Pancreas (tissue), 10 donors: ENCODE measurements around the gene DLG2. TPM values are rescaled to one million over a fixed set of nuclear protein-coding genes. Genes with fewer than 3 reads are reported as not detected.
A peak's percentile ranks its signal among the peaks of the same experiment; 100 is the strongest.
"Not testable (repeated sequence)": the region's sequence is repeated elsewhere in the genome, so short reads cannot be mapped to it uniquely, and the experiment has no call there.

Experiments
- ATAC-seq, 4 donors: fragments of 200-7000 bp; cut with Tn5 transposase; one replicate each; pipeline versions ENCODE4 v1.8.0 to v1.9.1; 2020; ENCODE audit warnings: mild to moderate bottlenecking in 4 of 4, moderate library complexity in 4 of 4
- DNase-seq, 6 donors: peaks; one replicate each; pipeline ENCODE4 v3.0.0-alpha.2; 2020
- FAIRE-seq: peaks from 2 replicates; lab custom pipeline; 2012; peaks lifted over from hg19 to GRCh38; lab: Jason Lieb, UNC
- H3K27ac ChIP-seq, 4 donors: fragments of 200-600 bp; sonication (generic); 1 replicate in 3 of 4; 2 replicates in 1 of 4; pipeline versions ENCODE4 v1.5.0 to v1.8.0; 2020
- H3K27me3 ChIP-seq, 4 donors: fragments of 200-600 bp; one replicate each; pipeline ENCODE4 v1.8.0; 2021
- H3K36me3 ChIP-seq, 3 donors: fragments of 200-600 bp; sonication (generic) in 1 of 3; one replicate each; pipeline versions ENCODE4 v1.5.0 to v1.8.0; 2020 to 2021
- H3K4me1 ChIP-seq, 3 donors: fragments of 200-600 bp; one replicate each; pipeline ENCODE4 v1.8.0; 2021
- H3K4me3 ChIP-seq, 4 donors: fragments of 200-600 bp; sonication (generic) in 2 of 4; one replicate each; pipeline versions ENCODE4 v1.5.0 to v1.8.0; 2020 to 2021
- H3K9me3 ChIP-seq, 4 donors: fragments of 200-600 bp; one replicate each; pipeline ENCODE4 v1.8.0; 2021
- WGBS, 2 donors: extraction: QIAGEN DNeasy Blood & Tissue Kit; methylation state at CpG; one replicate each; pipeline ENCODE4 v1.1.7; 2013; 5-methylcytosine and 5-hydroxymethylcytosine counted together
- intact Hi-C, 3 donors: fragments of 100-400 bp; cut with DNase I; formaldehyde crosslinking; loops; one replicate each; pipeline versions ENCODE4 v1.11.1 to v1.14.2; 2022
- polyA plus RNA-seq, 2 donors: library from polyadenylated mRNA; stranded (reverse); fragments of 200-250 nt; gene quantifications; one replicate each; pipeline ENCODE4 v1.2.3, GENCODE V29; 2013
- total RNA-seq, 6 donors: library from RNA; stranded (reverse); fragmentation: NEBNext Ultra II Directional in 4 of 6; extraction: Animal tissue kit (Norgen Biotek cat#: 25700) in 4 of 6; gene quantifications; one replicate each; pipeline versions ENCODE4 v1.2.1 to v1.2.4, GENCODE V29; 2021 to 2023
- TF ChIP-seq, protein P1 (sequence below), 4 donors: fragments of 200-600 bp; sonication (generic) in 3 of 4; IDR thresholded peaks; one replicate each; pipeline versions ENCODE4 v1.5.0 to v1.8.0; 2021; ENCODE audit warnings: antibody characterized with exemption in 4 of 4
- donor health status: healthy with polysubstance abuse.
- donor health status: DM: no; HTN: no; CAD: no; lungs with moderate emphysema.
- donor health status: DM: no; HTN: no; CAD: no.
- donor health status: control.
- donor health status: control.
- donor health status: Bipolar disorder and iron deficiency.
- donor health status: DM: yes; HTN: yes; CAD: no.
- donor health status: DM: no; HTN: no; CAD: no.
- donor health status: DM: no; HTN: no; CAD: no.
- donor health status: DM: yes; HTN: yes; CAD: no.

The DLG2 gene
- total and polyA plus RNA-seq, 8 donors, result 1.2 to 5.4 (median 3.6) TPM

DNA sequence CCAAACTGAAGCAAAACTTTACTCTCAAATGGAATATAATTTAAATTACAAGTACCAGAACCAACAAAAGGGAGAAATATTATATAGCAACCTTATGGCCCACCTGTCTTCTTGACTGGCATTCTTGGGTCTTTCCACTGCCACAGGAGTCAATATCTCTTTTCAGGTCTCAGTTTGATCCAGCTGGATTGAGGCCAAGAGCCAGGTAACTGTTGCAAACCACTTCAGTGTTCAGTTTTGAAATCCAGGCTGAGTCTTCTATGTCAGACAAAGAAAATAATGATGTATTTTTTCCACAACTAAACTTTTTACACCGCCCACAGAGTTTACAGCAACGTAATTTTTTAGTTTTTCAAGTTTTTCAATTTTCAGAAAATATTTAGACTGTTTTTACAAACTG, 648 bp downstream of the DLG2 start:
- TF ChIP-seq, protein P1, sequence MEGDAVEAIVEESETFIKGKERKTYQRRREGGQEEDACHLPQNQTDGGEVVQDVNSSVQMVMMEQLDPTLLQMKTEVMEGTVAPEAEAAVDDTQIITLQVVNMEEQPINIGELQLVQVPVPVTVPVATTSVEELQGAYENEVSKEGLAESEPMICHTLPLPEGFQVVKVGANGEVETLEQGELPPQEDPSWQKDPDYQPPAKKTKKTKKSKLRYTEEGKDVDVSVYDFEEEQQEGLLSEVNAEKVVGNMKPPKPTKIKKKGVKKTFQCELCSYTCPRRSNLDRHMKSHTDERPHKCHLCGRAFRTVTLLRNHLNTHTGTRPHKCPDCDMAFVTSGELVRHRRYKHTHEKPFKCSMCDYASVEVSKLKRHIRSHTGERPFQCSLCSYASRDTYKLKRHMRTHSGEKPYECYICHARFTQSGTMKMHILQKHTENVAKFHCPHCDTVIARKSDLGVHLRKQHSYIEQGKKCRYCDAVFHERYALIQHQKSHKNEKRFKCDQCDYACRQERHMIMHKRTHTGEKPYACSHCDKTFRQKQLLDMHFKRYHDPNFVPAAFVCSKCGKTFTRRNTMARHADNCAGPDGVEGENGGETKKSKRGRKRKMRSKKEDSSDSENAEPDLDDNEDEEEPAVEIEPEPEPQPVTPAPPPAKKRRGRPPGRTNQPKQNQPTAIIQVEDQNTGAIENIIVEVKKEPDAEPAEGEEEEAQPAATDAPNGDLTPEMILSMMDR (IDR thresholded peaks at IDR 0.05), result no peak
- intact Hi-C loops, result no loop called here
- peak overlapping the region in 3 of 4 donors; percentile 48 to 65 (median 57) for H3K4me3 ChIP-seq
- peak overlapping the region in 1 of 4 donors; percentile 91 for H3K27ac ChIP-seq
- no peak for FAIRE-seq
- 35 to 36% methylated on average over 2 of the region's 2 CpGs for WGBS, 2 donors
- H3K27me3 ChIP-seq, result no peaks in the 10 kb centered on the region
- ATAC-seq, result no peak
- H3K36me3 ChIP-seq, result peaks cover 0 to 5% (median 0%) of the 10 kb centered on the region in 3 donors
- H3K9me3 ChIP-seq, result no peaks in the 10 kb centered on the region
- peak in 3 of 6 donors; percentile 27 to 51 (median 32) for DNase-seq
- peaks cover 4 to 19% (median 8%) of the 10 kb centered on the region in 3 donors for H3K4me1 ChIP-seq

DNA sequence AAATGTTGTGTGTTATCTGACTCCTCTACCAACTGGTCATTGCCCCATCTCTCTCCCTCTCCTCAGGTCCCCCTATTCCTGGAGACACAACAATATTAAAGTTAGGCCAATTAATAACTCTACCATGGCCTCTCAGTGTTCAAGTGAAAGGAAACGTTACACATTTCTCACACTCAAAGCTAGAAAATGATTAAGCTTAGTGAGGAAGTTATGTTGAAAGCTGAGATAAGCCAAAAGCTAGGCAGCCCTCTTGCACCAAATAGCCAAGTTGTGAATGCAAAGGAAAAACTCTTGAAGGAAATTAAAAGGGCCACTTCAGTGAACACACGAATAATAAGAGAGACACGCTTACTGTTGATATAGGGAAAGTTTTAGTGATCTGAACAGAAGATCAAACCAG, 6.9 kb downstream of the DLG2 start:
- intact Hi-C loops, result no loop called here
- FAIRE-seq (no peak), DNase-seq (no peak), ATAC-seq (no peak)
- no peaks in the 10 kb centered on the region for H3K36me3 ChIP-seq
- H3K27me3 ChIP-seq, result no peaks in the 10 kb centered on the region
- H3K4me1 ChIP-seq, result no peaks in the 10 kb centered on the region
- TF ChIP-seq, protein P1 (IDR thresholded peaks at IDR 0.05), result no peak
- H3K9me3 ChIP-seq, result no peaks in the 10 kb centered on the region
- 59 to 60% methylated on average over 3 of the region's 3 CpGs for WGBS, 2 donors
- H3K27ac ChIP-seq, result no peak overlapping the region
- H3K4me3 ChIP-seq, result no peak overlapping the region

DNA sequence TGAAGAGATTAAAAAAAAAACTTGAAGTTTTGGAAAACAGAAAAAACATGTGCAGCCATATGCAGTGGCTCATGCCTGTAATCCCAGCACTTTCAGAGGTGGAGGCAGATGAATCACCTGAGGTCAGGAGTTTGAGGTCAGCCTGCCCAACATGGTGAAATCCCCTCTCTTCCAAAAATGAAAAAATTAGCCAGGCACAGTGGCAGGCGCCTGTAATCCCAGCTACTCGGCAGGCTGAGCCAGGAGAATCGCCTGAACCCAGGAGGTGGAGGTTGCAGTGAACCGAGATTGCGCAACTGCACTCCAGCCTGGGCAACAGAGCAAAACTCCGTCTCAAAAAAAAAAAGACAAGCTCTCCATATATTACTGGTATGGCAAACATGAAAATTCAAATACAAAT, 7.6 kb downstream of the DLG2 start:
- intact Hi-C loops, result no loop called here

GRCh38 chr11:85611643-85612042, 15.5 kb downstream of the DLG2 start:
- intact Hi-C loops, H3K27me3 ChIP-seq, H3K27ac ChIP-seq, FAIRE-seq, ATAC-seq, H3K4me3 ChIP-seq, H3K9me3 ChIP-seq, DNase-seq, H3K36me3 ChIP-seq, H3K4me1 ChIP-seq: not testable (repeated sequence)
- 79 to 86% methylated on average over 2 of the region's 2 CpGs for WGBS, 2 donors

More for the DNA sequence above, 7.6 kb downstream of the DLG2 start:
- no peaks in the 10 kb centered on the region for H3K27me3 ChIP-seq
- no peak for ATAC-seq
- TF ChIP-seq, protein P1 (IDR thresholded peaks at IDR 0.05), result no peak
- no peak for DNase-seq
- WGBS, 2 donors, result 75 to 78% methylated on average over 6 of the region's 6 CpGs
- H3K9me3 ChIP-seq, result no peaks in the 10 kb centered on the region
- H3K36me3 ChIP-seq, result no peaks in the 10 kb centered on the region
- no peak for FAIRE-seq
- no peak overlapping the region for H3K4me3 ChIP-seq
- no peak overlapping the region for H3K27ac ChIP-seq
- no peaks in the 10 kb centered on the region for H3K4me1 ChIP-seq

DNA sequence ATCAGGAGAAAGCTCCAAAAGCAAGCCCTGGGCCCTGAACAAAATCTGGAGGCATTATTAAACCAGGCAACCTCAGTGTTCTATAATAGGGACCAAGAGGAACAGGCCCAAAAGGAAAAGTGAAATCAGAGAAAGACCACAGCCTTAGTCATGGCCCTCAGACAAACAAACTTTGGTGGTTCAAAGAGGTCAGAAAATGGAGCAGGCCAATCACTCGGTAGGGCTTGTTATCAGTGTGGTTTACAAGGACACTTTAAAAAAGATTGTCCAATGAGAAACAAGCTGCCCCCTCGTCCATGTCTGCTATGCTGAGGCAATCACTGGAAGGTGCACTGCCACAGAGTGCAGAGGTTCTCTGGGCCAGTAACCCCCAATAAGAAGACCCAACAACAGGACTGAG, 17.9 kb downstream of the DLG2 start:
- DNase-seq, H3K27ac ChIP-seq, H3K27me3 ChIP-seq, FAIRE-seq, H3K4me1 ChIP-seq, H3K4me3 ChIP-seq, ATAC-seq, H3K36me3 ChIP-seq, intact Hi-C loops, H3K9me3 ChIP-seq: not testable (repeated sequence)
- 48 to 64% methylated on average over 2 of the region's 2 CpGs for WGBS, 2 donors

- DNase-seq, intact Hi-C loops: not testable (repeated sequence)
Observed at GRCh38 chr11:85608621-85609020, 18.5 kb downstream of the DLG2 start.

GRCh38 chr11:85606237-85606636, 20.9 kb downstream of the DLG2 start:
- H3K27me3 ChIP-seq, H3K4me3 ChIP-seq, H3K9me3 ChIP-seq, ATAC-seq, intact Hi-C loops, H3K4me1 ChIP-seq, FAIRE-seq, H3K36me3 ChIP-seq, DNase-seq, H3K27ac ChIP-seq: not testable (repeated sequence)
- WGBS, 2 donors, result 87 to 94% methylated on average over 3 of the region's 3 CpGs

More at GRCh38 chr11:85608621-85609020, 18.5 kb downstream of the DLG2 start:
- H3K4me1 ChIP-seq, H3K27me3 ChIP-seq, FAIRE-seq, ATAC-seq, H3K36me3 ChIP-seq, H3K4me3 ChIP-seq, H3K9me3 ChIP-seq, H3K27ac ChIP-seq: not testable (repeated sequence)
